IMR-90 (cell line): ENCODE data around the gene MYOM1. TPM values are rescaled to one million over a fixed set of nuclear protein-coding genes. Genes with fewer than 3 reads are reported as not detected.
A peak's percentile ranks its signal among the peaks of the same experiment; 100 is the strongest.

Experiments used
- ATAC-seq: fragments of 200-7000 bp; cut with Tn5 transposase; 2 replicates; pipeline ENCODE4 v1.9.1; 2020; ENCODE audit warnings: low read depth, mild to moderate bottlenecking, moderate library complexity
- BruUV-seq: library from RNA; stranded (reverse); fragments of 400-500 nt; replicated peaks from 2 replicates; lab custom pipeline; 2021; lab: Mats Ljungman, UMichigan
- CTCF ChIA-PET: fragments of 300-600 bp; formaldehyde crosslinking; extraction: SDS; loops from one replicate; lab custom pipeline; 2021; ENCODE audit warnings: antibody characterized with exemption; lab: Yijun Ruan, JAX
- POLR2A ChIA-PET: fragments of 300-600 bp; sonication (Branson Sonifier 250); formaldehyde crosslinking; loops from one replicate; lab custom pipeline; 2022; ENCODE audit warnings: antibody characterized with exemption; ENCODE audit not compliant: unreplicated experiment; lab: Charles Lee
- DNase-seq: peaks from one replicate; pipeline ENCODE4 v3.0.0; 2013
- H2AFZ ChIP-seq: replicated peaks from 2 replicates; pipeline ENCODE3; 2013; ENCODE audit warnings: low read length, mild to moderate bottlenecking; ENCODE audit not compliant: poor library complexity
- H2AK5ac ChIP-seq: 2 replicates; pipeline ENCODE4 v1.6.1; 2013; ENCODE audit warnings: low read depth, low read length, inconsistent platforms
- H2AK9ac ChIP-seq: replicated peaks from 2 replicates; pipeline ENCODE3; 2013; ENCODE audit warnings: mild to moderate bottlenecking, low read depth, low read length, moderate library complexity; ENCODE audit not compliant: poor library complexity
- H2BK120ac ChIP-seq: 2 replicates; pipeline ENCODE4 v1.6.1; 2013; ENCODE audit warnings: low read depth, low read length, inconsistent platforms
- H2BK15ac ChIP-seq: 3 replicates; pipeline ENCODE4 v1.6.1; 2013; ENCODE audit warnings: low read depth, low read length, inconsistent platforms
- H2BK20ac ChIP-seq: 2 replicates; pipeline ENCODE4 v1.6.1; 2013; ENCODE audit warnings: low read depth, mild to moderate bottlenecking, inconsistent platforms, low read length, moderate library complexity
- H2BK5ac ChIP-seq: 2 replicates; pipeline ENCODE4 v1.6.1; 2013; ENCODE audit warnings: mild to moderate bottlenecking, low read depth, low read length, inconsistent platforms; ENCODE audit not compliant: poor library complexity, severe bottlenecking
- H3K14ac ChIP-seq: replicated peaks from 2 replicates; pipeline ENCODE4 v1.6.1; 2013; ENCODE audit warnings: low read depth, low read length, inconsistent platforms
- H3K18ac ChIP-seq: 2 replicates; pipeline ENCODE4 v1.6.1; 2013; ENCODE audit warnings: low read depth, low read length, control low read depth
- H3K23ac ChIP-seq: 2 replicates; pipeline ENCODE4 v1.6.1; 2013; ENCODE audit warnings: low read depth, low read length, inconsistent platforms
- H3K27ac ChIP-seq: 2 replicates; pipeline ENCODE4 v1.5.1; 2013; ENCODE audit warnings: mild to moderate bottlenecking, control low read depth, low read length; ENCODE audit not compliant: insufficient read depth
- H3K27me3 ChIP-seq: 2 replicates; pipeline ENCODE4 v1.6.1; 2013; ENCODE audit warnings: low read length; ENCODE audit not compliant: control insufficient read depth, insufficient read depth
- H3K36me3 ChIP-seq: 2 replicates; pipeline ENCODE4 v1.6.1; 2013; ENCODE audit warnings: low read length, mixed read lengths; ENCODE audit not compliant: control insufficient read depth, insufficient read depth
- H3K4ac ChIP-seq: 2 replicates; pipeline ENCODE4 v1.6.1; 2013; ENCODE audit warnings: low read depth, low read length, inconsistent platforms
- H3K4me1 ChIP-seq: 2 replicates; pipeline ENCODE4 v1.6.1; 2013; ENCODE audit warnings: low read length, mixed read lengths; ENCODE audit not compliant: control insufficient read depth, insufficient read depth
- H3K4me2 ChIP-seq: 2 replicates; pipeline ENCODE4 v1.6.1; 2013; ENCODE audit warnings: low read depth, mild to moderate bottlenecking, control low read depth, low read length, moderate library complexity
- H3K4me3 ChIP-seq: 2 replicates; pipeline ENCODE4 v1.5.1; 2013; ENCODE audit warnings: low read depth, mild to moderate bottlenecking, control low read depth, low read length, moderate library complexity; ENCODE audit not compliant: insufficient read depth
- H3K56ac ChIP-seq: 2 replicates; pipeline ENCODE4 v1.6.1; 2013; ENCODE audit warnings: low read length, inconsistent platforms; ENCODE audit not compliant: insufficient read depth; ENCODE audit errors: extremely low read depth
- H3K79me1 ChIP-seq, 2 experiments: 2 replicates each; pipeline ENCODE4 v1.6.1; 2013; ENCODE audit warnings: low read length in 2 of 2, inconsistent platforms in 1 of 2, low read depth in 1 of 2
- H3K9ac ChIP-seq: 2 replicates; pipeline ENCODE4 v1.6.1; 2013; ENCODE audit warnings: low read depth, low read length, control low read depth
- H3K9me1 ChIP-seq: 2 replicates; pipeline ENCODE4 v1.6.1; 2013; ENCODE audit warnings: low read length, inconsistent platforms; ENCODE audit not compliant: insufficient read depth
- H3K9me3 ChIP-seq: 2 replicates; pipeline ENCODE4 v1.6.1; 2013; ENCODE audit warnings: low read length; ENCODE audit not compliant: control insufficient read depth, insufficient read depth
- H4K20me1 ChIP-seq: 2 replicates; pipeline ENCODE4 v1.6.1; 2013; ENCODE audit warnings: low read length, inconsistent platforms; ENCODE audit not compliant: insufficient read depth
- H4K5ac ChIP-seq: 2 replicates; pipeline ENCODE4 v1.6.1; 2013; ENCODE audit warnings: mild to moderate bottlenecking, low read depth, low read length, control low read depth
- H4K8ac ChIP-seq, 2 experiments: 2 replicates each; pipeline ENCODE4 v1.6.1; 2013; ENCODE audit warnings: low read depth in 2 of 2, low read length in 2 of 2, control low read depth in 1 of 2, inconsistent platforms in 1 of 2
- H4K91ac ChIP-seq: 2 replicates; pipeline ENCODE4 v1.6.1; 2013; ENCODE audit warnings: low read depth, low read length, inconsistent platforms; ENCODE audit not compliant: insufficient read depth
- BHLHE40 ChIP-seq: fragments of 150-350 bp; IDR thresholded peaks from 2 replicates; pipeline ENCODE4 v1.6.1; 2016; ENCODE audit warnings: mild to moderate bottlenecking, low read depth, low read length
- CHD1 ChIP-seq: IDR thresholded peaks from 2 replicates; pipeline ENCODE4 v1.6.1; 2012; ENCODE audit warnings: low read depth, low read length, improper control_type of control experiment
- MAFK ChIP-seq: IDR thresholded peaks from 2 replicates; pipeline ENCODE4 v1.6.1; 2012; ENCODE audit warnings: low read depth, low read length, improper control_type of control experiment
- MXI1 ChIP-seq: IDR thresholded peaks from 2 replicates; pipeline ENCODE4 v1.6.1; 2012; ENCODE audit warnings: low read depth, mild to moderate bottlenecking, low read length, moderate library complexity, borderline replicate concordance
- NFE2L2 ChIP-seq: fragments of 150-350 bp; IDR thresholded peaks from 2 replicates; pipeline ENCODE4 v1.6.1; 2016; ENCODE audit warnings: low read depth, mild to moderate bottlenecking, low read length
- POLR2A ChIP-seq: IDR thresholded peaks from 2 replicates; pipeline ENCODE4 v1.6.1; 2012; ENCODE audit warnings: mild to moderate bottlenecking, low read depth, low read length
- RCOR1 ChIP-seq: IDR thresholded peaks from 2 replicates; pipeline ENCODE4 v1.6.1; 2012; ENCODE audit warnings: mild to moderate bottlenecking, low read length, improper control_type of control experiment; ENCODE audit not compliant: insufficient replicate concordance
- RFX5 ChIP-seq: IDR thresholded peaks from 2 replicates; pipeline ENCODE4 v1.8.0; 2012; ENCODE audit warnings: low read depth, mild to moderate bottlenecking, low read length, moderate library complexity
- WGBS, 2 experiments: methylation state at CpG; one replicate each; pipeline versions ENCODE4 v1.1.5 to v1.1.7; 2013; ENCODE audit warnings: missing lambda C conversion rate in 2 of 2; ENCODE audit not compliant: insufficient read length in 1 of 2; ENCODE audit errors: extremely low coverage in 2 of 2; 5-methylcytosine and 5-hydroxymethylcytosine counted together
- dilution Hi-C: fragments of 300-500 bp; cut with HindIII; formaldehyde crosslinking; loops from one replicate; pipeline ENCODE4 v1.14.3; 2018; ENCODE audit warnings: low sequenced_read_pairs; ENCODE audit not compliant: unreplicated experiment
- in situ Hi-C: fragments of 300-500 bp; cut with MboI; formaldehyde crosslinking; loops from 3 replicates; pipeline ENCODE4 v1.14.3; 2019; ENCODE audit warnings: low sequenced_read_pairs, inconsistent platforms, mixed read lengths
- intact Hi-C: fragments of 100-400 bp; cut with micrococcal nuclease; formaldehyde crosslinking; loops from 2 replicates; pipeline ENCODE4 v1.10.0; 2022
- polyA plus RNA-seq, 3 experiments: library from polyadenylated mRNA; depleted of rRNA; stranded (reverse); fragments of >200 nt; gene quantifications; 2 replicates each; pipeline ENCODE4 v1.2.3, GENCODE V29; 2012; ENCODE audit warnings: low replicate concordance in 1 of 3
- total RNA-seq: library from RNA; depleted of rRNA; stranded (reverse); fragments of >200 nt; gene quantifications from 2 replicates; pipeline ENCODE4 v1.2.3, GENCODE V29; 2012
- TF ChIP-seq, protein P1 (sequence below): conservative IDR thresholded peaks from 2 replicates; pipeline ENCODE4 v1.5.1; 2012; ENCODE audit warnings: mild to moderate bottlenecking, low read depth, low read length, improper control_type of control experiment

MYOM1 gene
- total and polyA plus RNA-seq, 2 of the 4 experiments (the other 2 are of a cell fraction), result under 0.01 to 0.10 TPM

DNA sequence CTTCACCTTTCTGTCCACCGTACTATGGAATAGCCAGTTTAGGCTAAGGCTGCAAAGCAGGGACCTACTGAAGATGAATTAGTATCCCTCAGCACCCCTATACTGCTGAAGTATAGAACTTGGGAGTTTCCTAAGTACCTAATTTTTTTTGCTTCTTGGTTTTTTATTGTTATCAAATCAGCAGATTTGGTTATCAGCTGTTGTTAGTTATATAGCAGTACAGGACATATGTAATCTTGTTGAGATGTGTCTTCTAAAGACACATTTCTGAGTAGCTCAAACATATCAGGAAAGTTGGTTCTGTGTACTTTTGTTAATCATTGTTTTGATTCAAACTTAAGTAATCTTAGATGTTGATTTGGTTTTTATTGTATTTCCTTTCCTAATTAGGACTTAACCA is 33.1 kb upstream of the MYOM1 start:
- H4K20me1 ChIP-seq, result peaks cover 37% of the 10 kb centered on the region
- POLR2A ChIA-PET, result interaction anchor here (0.6 to 1.3 kb wide), 2 partner anchors 9 to 400 kb away, joined by 3 read pairs; no protein-coding TSS in a partner anchor
- BruUV-seq, result no TSS peak
- H2AK9ac ChIP-seq, result no peak overlapping the region
- H3K9me3 ChIP-seq, result no peaks in the 10 kb centered on the region
- H4K91ac ChIP-seq, result no peak overlapping the region
- CTCF ChIA-PET, result interaction anchor here (0.7 to 1.2 kb wide), 2 partner anchors 45 to 413 kb away, joined by 5 to 9 read pairs; no protein-coding TSS in a partner anchor
- H4K8ac ChIP-seq, result peak overlapping the region in 1 of 2 experiments; percentile 11; a peak in 1 of 4 replicates
- peak overlapping the region; percentile 89 for H2BK5ac ChIP-seq
- peak overlapping the region; percentile 17; the same call in 1 of the 2 replicates for H3K23ac ChIP-seq
- intact Hi-C loops (no loop called here), dilution Hi-C loops (no loop called here), in situ Hi-C loops (no loop called here)
- DNase-seq, result no peak
- no peak for TF ChIP-seq RCOR1
- TF ChIP-seq, protein P1, sequence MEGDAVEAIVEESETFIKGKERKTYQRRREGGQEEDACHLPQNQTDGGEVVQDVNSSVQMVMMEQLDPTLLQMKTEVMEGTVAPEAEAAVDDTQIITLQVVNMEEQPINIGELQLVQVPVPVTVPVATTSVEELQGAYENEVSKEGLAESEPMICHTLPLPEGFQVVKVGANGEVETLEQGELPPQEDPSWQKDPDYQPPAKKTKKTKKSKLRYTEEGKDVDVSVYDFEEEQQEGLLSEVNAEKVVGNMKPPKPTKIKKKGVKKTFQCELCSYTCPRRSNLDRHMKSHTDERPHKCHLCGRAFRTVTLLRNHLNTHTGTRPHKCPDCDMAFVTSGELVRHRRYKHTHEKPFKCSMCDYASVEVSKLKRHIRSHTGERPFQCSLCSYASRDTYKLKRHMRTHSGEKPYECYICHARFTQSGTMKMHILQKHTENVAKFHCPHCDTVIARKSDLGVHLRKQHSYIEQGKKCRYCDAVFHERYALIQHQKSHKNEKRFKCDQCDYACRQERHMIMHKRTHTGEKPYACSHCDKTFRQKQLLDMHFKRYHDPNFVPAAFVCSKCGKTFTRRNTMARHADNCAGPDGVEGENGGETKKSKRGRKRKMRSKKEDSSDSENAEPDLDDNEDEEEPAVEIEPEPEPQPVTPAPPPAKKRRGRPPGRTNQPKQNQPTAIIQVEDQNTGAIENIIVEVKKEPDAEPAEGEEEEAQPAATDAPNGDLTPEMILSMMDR, result no peak
- no peak for TF ChIP-seq NFE2L2
- no peak for TF ChIP-seq RFX5
- no peak for TF ChIP-seq MXI1
- TF ChIP-seq CHD1, result no peak
- TF ChIP-seq BHLHE40, result no peak
- TF ChIP-seq MAFK, result no peak
- TF ChIP-seq POLR2A, result no peak
- H4K5ac ChIP-seq, result 0 out of 2 replicates have a peak overlapping the region, but pooled peaks have one; percentile 38
- ATAC-seq, result no peak
- H2AFZ ChIP-seq, result no peak overlapping the region
- H3K4me1 ChIP-seq, result peaks cover 18% of the 10 kb centered on the region
- no peak overlapping the region for H3K56ac ChIP-seq
- H3K4me3 ChIP-seq, result no peak overlapping the region
- peak overlapping the region; percentile 58; the same call in 1 of the 2 replicates for H3K4me2 ChIP-seq
- H3K18ac ChIP-seq, result peak overlapping the region; percentile 68
- no CpG with 5 or more reads among the region's 1 CpG for WGBS, 2 experiments
- H3K14ac ChIP-seq, result peak overlapping the region; percentile 35; the same call in 1 of the 2 replicates
- H3K36me3 ChIP-seq, result peaks cover 29% of the 10 kb centered on the region
- 0 out of 2 replicates have a peak overlapping the region, but pooled peaks have one; percentile 7 for H3K4ac ChIP-seq
- no peaks in the 10 kb centered on the region for H3K9me1 ChIP-seq
- H3K27me3 ChIP-seq, result no peaks in the 10 kb centered on the region
- H2BK20ac ChIP-seq, result no peak overlapping the region; the same call in 1 of the 2 replicates
- no peak overlapping the region for H2BK120ac ChIP-seq
- no peak overlapping the region for H3K9ac ChIP-seq
- peak overlapping the region; percentile 31; the same call in 1 of the 2 replicates for H3K27ac ChIP-seq
- H3K79me1 ChIP-seq, result peaks cover 15 to 43% of the 10 kb centered on the region in 2 experiments; a peak in 3 of 4 replicates
- peak overlapping the region; percentile 37; the same call in 1 of the 3 replicates for H2BK15ac ChIP-seq
- H2AK5ac ChIP-seq, result peak overlapping the region; percentile 59; the same call in 1 of the 2 replicates
